GM21529 (cell line): ENCODE results near the gene SWSAP1.
"Not testable (repeated sequence)": the region's sequence is repeated elsewhere in the genome, so short reads cannot be mapped to it uniquely, and the experiment has no call there.

Source experiments
- ATAC-seq: cut with Tn5 transposase; IDR thresholded peaks from one replicate; pipeline ENCODE4 v1.9.1; 2021; ENCODE audit not compliant: unreplicated experiment

The SWSAP1 gene

GRCh38 chr19:11374433-11375142 lies at the start of gene SWSAP1:
TSS of gene SWSAP1 (plus strand) at chr19:11374666. CDS start at chr19:11374681, 15 bp downstream.
- ATAC-seq, result peak; percentile 81

- no peak for ATAC-seq
Measured at GRCh38 chr19:11324748-11325389, 49.6 kb upstream of the SWSAP1 start.

- no peak for ATAC-seq
Measured at GRCh38 chr19:11325544-11325943, 48.9 kb upstream of the SWSAP1 start.

- no peak for ATAC-seq
Measured at GRCh38 chr19:11330127-11330526, 44.3 kb upstream of the SWSAP1 start.

- ATAC-seq, result no peak
Measured at GRCh38 chr19:11331502-11331901, 43.0 kb upstream of the SWSAP1 start.

- ATAC-seq, result no peak
Measured at GRCh38 chr19:11332822-11333221, 41.6 kb upstream of the SWSAP1 start.

GRCh38 chr19:11333838-11334237 lies 40.6 kb upstream of the SWSAP1 start:
- ATAC-seq, result not testable (repeated sequence)

- no peak for ATAC-seq
Measured at GRCh38 chr19:11335449-11336146, 38.9 kb upstream of the SWSAP1 start.

GRCh38 chr19:11337080-11337479 lies 37.4 kb upstream of the SWSAP1 start:
- no peak for ATAC-seq

GRCh38 chr19:11338121-11338520 lies 36.3 kb upstream of the SWSAP1 start:
- no peak for ATAC-seq

GRCh38 chr19:11338569-11339253 lies 35.8 kb upstream of the SWSAP1 start:
- ATAC-seq, result no peak

- ATAC-seq, result peak; percentile 82
Measured at GRCh38 chr19:11339254-11340098, 35.0 kb upstream of the SWSAP1 start, which contains the start of gene RAB3D. TSS of gene RAB3D (minus strand) at chr19:11339657. CDS start at chr19:11337399, 2,258 bp downstream.

GRCh38 chr19:11340099-11340467 lies 34.4 kb upstream of the SWSAP1 start:
- ATAC-seq, result not testable (repeated sequence)

- ATAC-seq, result no peak
Measured at GRCh38 chr19:11342429-11342828, 32.0 kb upstream of the SWSAP1 start.

GRCh38 chr19:11345122-11345803 lies 29.2 kb upstream of the SWSAP1 start:
- ATAC-seq, result no peak

- peak; percentile 84 for ATAC-seq
Measured at GRCh38 chr19:11346104-11346940, 28.1 kb upstream of the SWSAP1 start, which contains the start of the genes CCDC159 and TMEM205. TSS of gene CCDC159 (plus strand) at chr19:11346519. CDS start at chr19:11346607, 88 bp downstream. TSS of gene TMEM205 (minus strand) at chr19:11346268. CDS start at chr19:11345619, 649 bp downstream.

- no peak for ATAC-seq
Measured at GRCh38 chr19:11347546-11348039, 26.9 kb upstream of the SWSAP1 start.

GRCh38 chr19:11349171-11349570 lies 25.3 kb upstream of the SWSAP1 start:
- ATAC-seq, result no peak
